ENCODE data around the gene MID1. TPM values are rescaled to one million over a fixed set of nuclear protein-coding genes. Genes with fewer than 3 reads are reported as not detected.

MID1 gene
- polyA plus RNA-seq, 2 of the 4 experiments (the other 2 are of a cell fraction), result 59.5 to 106 TPM

DNA sequence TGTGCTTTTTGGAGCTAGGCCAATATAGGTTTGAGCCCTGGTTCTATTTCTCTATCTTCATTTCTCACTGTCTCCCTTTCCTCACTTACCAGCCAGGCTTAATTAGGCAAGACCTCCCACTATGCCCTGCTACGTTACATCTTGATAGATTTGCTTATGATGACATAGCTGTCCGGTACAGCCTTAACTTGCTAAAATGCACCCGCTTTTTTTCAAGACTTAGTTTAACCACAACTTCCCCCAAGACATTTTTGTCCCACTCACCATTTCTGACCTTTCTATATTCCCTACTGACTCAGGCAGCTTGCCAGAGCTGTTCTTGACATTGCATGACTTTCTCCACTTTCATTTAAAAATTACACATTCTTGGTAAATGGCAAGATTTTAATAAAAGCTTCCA is 152.6 kb downstream of the MID1 start:
- no peak for ATAC-seq
- no peak for DNase-seq (ENCODE audit: low read depth in 1 of 2, low spot score in 1 of 2)
- no peak overlapping the region for H3K4me2 ChIP-seq
- no peaks in the 10 kb centered on the region for H3K9me3 ChIP-seq
- WGBS (ENCODE audit: missing lambda C conversion rate), result 96% methylated on average over 3 of the region's 3 CpGs
- H3K4me3 ChIP-seq, result no peak overlapping the region
- ChIA-PET CTCF (interaction anchor here (0.6 to 0.9 kb wide), 2 partner anchors 66 to 279 kb away, joined by 3 to 4 read pairs; no protein-coding TSS in a partner anchor), POLR2A (interaction anchor here (0.9 kb wide), 1 partner anchor 18 kb away, joined by 3 read pairs; no protein-coding TSS in a partner anchor)
- H3K27ac ChIP-seq, result no peak overlapping the region
- no peak for FAIRE-seq
- TF ChIP-seq, protein P1, sequence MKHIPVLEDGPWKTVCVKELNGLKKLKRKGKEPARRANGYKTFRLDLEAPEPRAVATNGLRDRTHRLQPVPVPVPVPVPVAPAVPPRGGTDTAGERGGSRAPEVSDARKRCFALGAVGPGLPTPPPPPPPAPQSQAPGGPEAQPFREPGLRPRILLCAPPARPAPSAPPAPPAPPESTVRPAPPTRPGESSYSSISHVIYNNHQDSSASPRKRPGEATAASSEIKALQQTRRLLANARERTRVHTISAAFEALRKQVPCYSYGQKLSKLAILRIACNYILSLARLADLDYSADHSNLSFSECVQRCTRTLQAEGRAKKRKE (CRISPR knock-in tag; IDR thresholded peaks at IDR 0.05; ENCODE audit: low read depth), result no peak
- TF ChIP-seq CHD2 (IDR thresholded peaks at IDR 0.05; ENCODE audit: low read length, partially characterized antibody) (no peak), TFCP2L1 (CRISPR knock-in tag; IDR thresholded peaks at IDR 0.05) (no peak)
- TF ChIP-seq, protein P2, sequence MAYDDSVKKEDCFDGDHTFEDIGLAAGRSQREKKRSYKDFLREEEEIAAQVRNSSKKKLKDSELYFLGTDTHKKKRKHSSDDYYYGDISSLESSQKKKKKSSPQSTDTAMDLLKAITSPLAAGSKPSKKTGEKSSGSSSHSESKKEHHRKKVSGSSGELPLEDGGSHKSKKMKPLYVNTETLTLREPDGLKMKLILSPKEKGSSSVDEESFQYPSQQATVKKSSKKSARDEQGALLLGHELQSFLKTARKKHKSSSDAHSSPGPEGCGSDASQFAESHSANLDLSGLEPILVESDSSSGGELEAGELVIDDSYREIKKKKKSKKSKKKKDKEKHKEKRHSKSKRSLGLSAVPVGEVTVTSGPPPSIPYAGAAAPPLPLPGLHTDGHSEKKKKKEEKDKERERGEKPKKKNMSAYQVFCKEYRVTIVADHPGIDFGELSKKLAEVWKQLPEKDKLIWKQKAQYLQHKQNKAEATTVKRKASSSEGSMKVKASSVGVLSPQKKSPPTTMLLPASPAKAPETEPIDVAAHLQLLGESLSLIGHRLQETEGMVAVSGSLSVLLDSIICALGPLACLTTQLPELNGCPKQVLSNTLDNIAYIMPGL (CRISPR knock-in tag; IDR thresholded peaks at IDR 0.05; ENCODE audit: borderline replicate concordance), result no peak
- H3K4me1 ChIP-seq, result peaks cover 17% of the 10 kb centered on the region

DNA sequence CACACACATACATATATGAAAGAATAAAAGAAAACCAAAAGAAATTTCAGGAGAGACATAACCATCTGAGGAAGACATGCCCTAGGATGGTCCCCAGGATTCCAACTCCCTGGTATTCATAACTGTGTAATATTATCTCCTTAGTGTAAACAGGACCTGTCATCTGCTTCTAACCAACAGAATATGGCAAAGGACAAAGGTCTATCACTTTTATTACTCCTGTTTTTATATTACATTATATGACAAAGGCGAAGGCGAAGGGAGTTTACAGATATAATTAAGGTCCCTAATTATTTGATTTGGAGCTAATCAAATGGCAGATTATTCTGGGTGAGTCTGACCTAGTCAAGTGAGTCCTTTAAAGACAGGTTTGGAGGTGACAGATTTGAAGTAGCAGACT is 155.1 kb downstream of the MID1 start:
- no peak for ATAC-seq
- Histone ChIP-seq H3K27ac (no peak overlapping the region), H3K4me3 (no peak overlapping the region), H3K4me2 (no peak overlapping the region), H3K9me3 (no peaks in the 10 kb centered on the region), H3K4me1 (peaks cover 9% of the 10 kb centered on the region)
- DNase-seq (ENCODE audit: low read depth in 1 of 2, low spot score in 1 of 2), result no peak
- ChIA-PET POLR2A (no interaction called here), CTCF (no interaction called here)
- WGBS (ENCODE audit: missing lambda C conversion rate), result 100% methylated on average over 2 of the region's 2 CpGs
- no peak for FAIRE-seq
- TF ChIP-seq MAZ (IDR thresholded peaks at IDR 0.05; ENCODE audit: borderline replicate concordance, low read depth, low read length), result no peak
- no peak for TF ChIP-seq RAD21 (conservative IDR thresholded peaks at IDR 0.05 in 1 of 2, IDR thresholded peaks at IDR 0.05 in 1 of 2)
- TF ChIP-seq, protein P2 (CRISPR knock-in tag; IDR thresholded peaks at IDR 0.05; ENCODE audit: borderline replicate concordance), result no peak
- no peak for TF ChIP-seq FOSB (CRISPR knock-in tag; IDR thresholded peaks at IDR 0.05)
- no peak for TF ChIP-seq HDAC2 (IDR thresholded peaks at IDR 0.05)
- TF ChIP-seq HOXA7 (CRISPR knock-in tag; IDR thresholded peaks at IDR 0.05), result no peak
- no peak for TF ChIP-seq PHF8 (IDR thresholded peaks at IDR 0.05; ENCODE audit: borderline replicate concordance, low read depth)
- TF ChIP-seq MYC (IDR thresholded peaks at IDR 0.05; ENCODE audit: borderline replicate concordance, low read length), result no peak
- TF ChIP-seq RARB (CRISPR knock-in tag; IDR thresholded peaks at IDR 0.05), result no peak

DNA sequence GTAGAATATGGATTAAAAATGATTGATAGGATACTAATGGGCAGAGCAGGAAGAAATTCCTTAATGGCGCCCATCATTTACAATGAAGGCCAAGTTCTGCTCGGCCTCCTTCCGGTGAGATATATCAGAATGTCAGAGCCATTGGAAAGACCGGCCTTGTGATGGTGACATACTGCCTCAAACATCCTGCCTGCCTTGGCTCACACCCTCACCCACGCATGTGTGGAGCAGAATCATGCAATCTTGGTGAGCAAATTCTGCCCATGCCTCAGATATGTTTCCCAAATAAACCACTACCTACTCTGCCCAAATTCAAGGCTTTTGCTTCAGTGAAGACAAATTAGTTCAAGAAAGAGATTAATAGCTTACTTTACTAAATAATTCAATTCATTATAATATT is 163.3 kb downstream of the MID1 start:
- no peak overlapping the region for H3K27ac ChIP-seq
- CTCF ChIA-PET, result no interaction called here
- peaks cover 7% of the 10 kb centered on the region; the same call in 1 of the 3 replicates for H3K9me3 ChIP-seq
- FAIRE-seq (no peak), DNase-seq (ENCODE audit: low read depth in 1 of 2, low spot score in 1 of 2) (no peak), ATAC-seq (no peak)
- H3K4me2 ChIP-seq, result no peak overlapping the region
- no peaks in the 10 kb centered on the region for H3K4me1 ChIP-seq
- no peak for TF ChIP-seq RNF2 (IDR thresholded peaks at IDR 0.05; ENCODE audit: borderline replicate concordance, low read depth)
- no peak for TF ChIP-seq MAFK (IDR thresholded peaks at IDR 0.05; ENCODE audit: partially characterized antibody)
- no peak for TF ChIP-seq TP53 (CRISPR knock-in tag; IDR thresholded peaks at IDR 0.05)
- TF ChIP-seq, protein P2 (CRISPR knock-in tag; IDR thresholded peaks at IDR 0.05; ENCODE audit: borderline replicate concordance), result no peak
- no peak for TF ChIP-seq HDAC2 (IDR thresholded peaks at IDR 0.05)
- TF ChIP-seq CEBPB (IDR thresholded peaks at IDR 0.05), result no peak
- TF ChIP-seq EHMT2 (IDR thresholded peaks at IDR 0.05; ENCODE audit: low read depth), result no peak
- H3K4me3 ChIP-seq, result no peak overlapping the region
- POLR2A ChIA-PET, result no interaction called here
- WGBS (ENCODE audit: missing lambda C conversion rate), result 91% methylated on average over 5 of the region's 5 CpGs
